ENCODE results near the gene LRFN4.

- TF ChIP-seq CTCF (IDR thresholded peaks at IDR 0.05), result no peak
- no peak for TF ChIP-seq POLR2A (IDR thresholded peaks at IDR 0.05)
Observed at GRCh38 chr11:66868082-66868725, 11.3 kb downstream of the LRFN4 start.
